HG03571 (cell line): ENCODE results near the gene FRMD1.

Source experiments
- ATAC-seq: cut with Tn5 transposase; IDR thresholded peaks from one replicate; pipeline ENCODE4 v1.9.1; 2021; ENCODE audit not compliant: unreplicated experiment

FRMD1 gene

GRCh38 chr6:168045706-168046620, 33.0 kb downstream of the FRMD1 start:
- no peak for ATAC-seq

- ATAC-seq = no peak
Measured at GRCh38 chr6:168045141-168045691, 33.8 kb downstream of the FRMD1 start.

DNA sequence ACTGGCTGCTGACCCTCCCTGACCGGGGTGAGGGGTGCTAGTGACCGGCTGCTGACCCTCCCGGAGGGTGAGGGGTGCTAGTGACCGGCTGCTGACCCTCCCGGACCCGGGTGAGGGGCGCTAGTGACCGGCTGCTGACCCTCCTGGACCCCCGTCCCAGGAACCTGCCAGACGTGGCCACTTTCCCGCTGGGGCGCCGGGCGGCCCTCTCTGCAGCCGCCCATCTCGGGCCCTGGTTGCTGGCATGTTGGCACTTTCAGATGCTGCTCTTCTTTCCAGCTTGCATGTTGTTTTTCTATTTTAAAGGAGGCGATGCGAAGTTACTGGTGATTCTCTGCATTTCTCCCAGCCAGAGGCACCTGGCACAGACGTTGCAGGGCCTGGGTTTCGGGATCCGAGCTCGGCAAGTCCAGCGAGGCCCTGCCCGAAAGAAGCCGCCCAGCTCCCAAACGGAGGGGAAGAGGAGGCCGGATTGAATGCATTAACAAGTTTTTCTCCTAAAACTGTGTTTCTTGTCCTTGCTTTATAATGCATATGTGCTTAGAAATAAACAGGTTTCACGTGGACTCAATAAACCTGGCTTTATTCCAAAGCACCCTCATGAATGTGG, 34.4 kb downstream of the FRMD1 start:
- ATAC-seq = no peak

GRCh38 chr6:168043848-168044415, 35.1 kb downstream of the FRMD1 start:
- ATAC-seq = no peak

- no peak for ATAC-seq
Measured at GRCh38 chr6:168043193-168043847, 35.7 kb downstream of the FRMD1 start.

DNA sequence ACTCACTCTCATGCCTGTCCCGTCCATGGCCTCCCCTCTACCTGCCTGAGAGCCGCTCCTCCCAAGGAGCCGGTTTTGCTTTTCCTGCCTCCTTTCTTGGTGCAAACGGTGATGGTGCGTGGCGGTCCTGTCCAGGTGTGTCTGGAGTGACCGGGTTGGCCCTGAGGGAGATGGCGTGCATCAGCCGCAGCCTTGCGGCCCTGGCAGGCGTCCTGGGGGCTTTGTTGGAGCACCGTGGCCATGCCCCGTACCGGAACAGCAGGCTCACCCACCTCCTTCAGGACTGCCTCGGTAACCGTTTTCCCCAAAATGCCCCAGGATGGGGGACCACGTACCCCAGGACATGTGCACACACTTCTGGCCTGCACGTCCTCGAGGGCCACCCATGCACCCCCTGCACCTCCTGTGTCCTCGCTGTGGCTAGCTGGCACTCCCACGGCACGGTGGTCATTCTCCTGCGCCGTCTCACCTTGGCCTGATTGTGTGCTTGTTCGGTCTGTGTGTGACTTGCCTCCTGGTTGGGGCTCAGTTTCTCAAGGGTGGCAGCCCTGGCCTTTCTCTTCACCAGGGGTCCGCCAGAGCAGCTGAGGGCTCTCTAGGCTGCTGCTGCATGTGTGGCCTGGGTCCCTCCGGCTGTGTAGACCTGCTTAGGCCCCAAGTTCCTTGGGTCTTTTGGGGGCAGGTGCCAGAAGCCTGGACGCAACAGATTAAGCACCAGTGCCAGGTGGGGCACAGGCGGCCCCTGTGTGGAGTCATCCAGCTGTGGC, 36.4 kb downstream of the FRMD1 start:
- ATAC-seq = no peak

DNA sequence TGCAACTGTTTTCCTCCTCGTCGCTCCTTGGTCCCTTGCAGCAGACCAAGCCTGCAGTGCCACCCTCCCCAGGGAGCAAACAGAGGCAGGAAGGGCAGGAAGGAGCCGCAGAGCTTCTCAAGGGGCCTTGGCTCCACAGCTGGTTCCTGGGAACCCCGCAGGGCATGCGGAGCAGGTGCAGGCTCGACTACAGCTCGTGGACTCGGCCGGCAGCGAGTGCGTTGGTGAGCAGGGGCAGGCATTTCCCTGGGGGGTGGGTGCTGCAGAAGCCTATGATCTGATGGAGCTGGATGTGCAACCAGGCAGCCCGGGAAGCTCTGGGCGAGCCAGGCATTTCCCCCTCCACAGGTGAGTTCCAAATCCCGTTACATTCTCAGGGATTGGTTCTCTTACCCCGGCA, 37.1 kb downstream of the FRMD1 start:
- ATAC-seq = no peak

GRCh38 chr6:168040856-168041496, 38.0 kb downstream of the FRMD1 start:
- no peak for ATAC-seq

DNA sequence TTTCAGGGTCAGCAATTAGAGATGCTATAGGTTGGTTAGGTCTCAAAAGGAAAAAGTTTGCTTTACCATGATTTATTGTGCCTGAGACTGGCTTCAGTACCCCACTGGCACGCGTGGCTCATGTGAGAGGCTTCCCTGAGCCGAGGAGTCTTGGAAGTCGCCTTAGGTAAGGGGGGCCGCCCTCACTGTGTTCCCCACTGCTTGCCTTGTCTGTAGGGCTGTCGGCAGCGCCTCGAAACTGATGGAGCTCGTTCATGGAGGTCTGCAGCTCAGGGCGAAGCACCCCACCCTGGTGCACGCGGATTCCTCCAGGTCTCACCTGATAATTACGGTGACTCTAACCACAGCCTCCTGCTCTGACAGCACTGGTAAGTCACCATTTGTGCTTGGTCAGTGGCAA, 39.2 kb downstream of the FRMD1 start:
- ATAC-seq = no peak

DNA sequence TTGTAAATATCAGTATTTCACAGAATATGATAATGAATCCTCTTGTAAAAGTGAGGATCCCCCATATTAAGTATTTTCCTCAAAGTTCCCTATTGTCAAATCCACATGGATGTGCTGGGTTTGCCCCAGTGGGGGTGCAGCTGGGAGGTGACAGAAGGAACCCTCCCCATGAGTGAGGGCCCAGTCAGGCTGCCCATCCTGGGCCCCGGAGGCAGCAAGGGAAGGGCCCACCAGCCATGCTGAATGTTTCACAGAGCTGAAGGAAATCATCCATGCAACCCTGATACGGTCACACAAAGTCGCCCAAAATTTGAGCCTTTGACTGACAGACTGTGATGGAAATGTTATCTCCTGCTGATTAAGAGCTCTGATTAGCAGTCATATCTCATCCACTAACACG, 39.7 kb downstream of the FRMD1 start:
- ATAC-seq = no peak

- ATAC-seq = no peak
Measured at GRCh38 chr6:168038576-168039140, 40.4 kb downstream of the FRMD1 start.

DNA sequence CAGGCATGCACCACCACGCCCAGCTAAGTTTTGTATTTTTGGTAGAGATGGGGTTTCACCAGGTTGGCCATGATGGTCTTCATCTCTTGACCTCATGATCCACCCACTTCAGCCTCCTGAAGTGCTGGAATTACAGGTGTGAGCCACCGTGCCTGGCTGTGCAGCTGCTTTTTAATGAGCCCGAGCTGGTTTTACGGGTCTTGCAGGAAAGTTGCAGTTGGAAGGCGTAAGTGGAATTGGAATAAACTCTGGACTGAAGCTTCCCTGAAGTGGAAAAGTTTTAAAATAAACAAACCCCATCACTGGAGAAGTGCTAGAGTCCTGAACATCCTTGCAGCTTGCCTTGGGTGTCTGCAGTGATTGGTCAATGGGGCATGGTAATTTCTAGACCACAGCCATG, 41.2 kb downstream of the FRMD1 start:
- ATAC-seq = no peak

GRCh38 chr6:168037242-168037641, 41.8 kb downstream of the FRMD1 start:
- no peak for ATAC-seq

DNA sequence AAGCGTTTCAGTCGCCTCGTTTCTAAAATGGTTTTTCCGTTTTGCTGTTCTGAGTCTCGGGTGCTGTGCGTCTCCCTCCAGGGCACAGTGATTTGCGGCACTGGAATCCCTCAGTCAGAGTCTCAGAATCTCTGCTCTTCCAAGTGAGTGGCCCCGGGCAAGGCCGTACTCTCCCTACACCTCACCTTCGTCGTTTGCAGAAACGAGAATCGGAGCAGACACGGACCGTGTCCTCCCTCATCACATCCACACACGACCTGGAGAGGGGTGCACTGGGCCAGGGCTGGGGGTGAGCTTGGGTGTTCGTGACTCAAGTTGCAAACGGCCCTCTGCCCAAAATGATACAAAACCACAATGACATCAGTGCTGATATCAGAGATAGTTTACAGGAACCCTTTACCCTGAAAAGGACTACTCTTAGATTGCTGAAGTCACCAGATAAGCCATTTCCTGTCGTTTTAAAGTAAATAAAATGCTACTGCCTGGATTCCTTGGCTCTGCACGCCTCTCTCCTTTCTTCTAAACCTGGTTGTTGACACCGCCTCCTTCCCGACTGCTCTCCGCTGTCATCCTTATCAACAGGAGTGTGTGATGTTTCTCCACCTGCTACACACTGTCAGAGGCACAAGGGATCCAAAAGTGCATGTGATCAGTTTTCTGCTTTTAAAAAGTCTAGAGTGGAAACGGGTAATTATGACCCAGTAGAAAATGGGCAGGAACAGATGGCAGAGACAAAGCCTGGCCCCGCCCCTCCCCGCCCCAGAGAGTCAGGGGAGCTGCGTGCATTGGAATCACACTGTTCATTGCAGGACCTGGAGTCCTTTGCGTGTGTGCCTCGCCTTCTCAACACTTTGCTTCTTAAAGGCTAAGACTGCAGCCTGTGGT, 43.1 kb downstream of the FRMD1 start:
- no peak for ATAC-seq

DNA sequence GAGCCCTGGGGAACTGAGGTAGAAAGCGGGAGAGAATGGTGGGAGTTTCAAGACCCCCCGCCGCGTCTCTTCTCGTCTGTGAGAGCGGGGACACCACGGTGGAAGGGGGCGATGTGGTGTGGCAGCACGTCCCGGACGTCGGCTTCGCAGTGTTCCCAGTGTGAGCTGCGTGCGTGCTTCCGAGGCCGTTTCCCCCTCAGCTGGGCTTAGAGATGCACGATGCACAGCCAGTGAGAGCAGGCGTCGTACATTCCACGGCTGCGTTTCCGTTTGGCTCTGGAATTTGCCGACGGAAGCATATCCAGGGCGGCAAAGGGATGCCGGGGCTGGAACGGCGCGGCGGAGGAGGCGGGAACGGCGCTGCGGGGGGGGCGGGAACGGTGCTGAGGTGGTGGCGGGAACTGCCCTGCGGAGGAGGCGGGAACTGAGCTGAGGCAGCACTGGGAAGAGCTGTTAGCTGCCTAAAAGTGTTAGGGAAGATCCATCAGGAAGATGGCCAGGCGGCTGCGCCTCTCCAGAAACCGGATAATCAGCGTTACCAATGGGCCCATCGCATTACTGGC, 43.8 kb downstream of the FRMD1 start:
- ATAC-seq = no peak

DNA sequence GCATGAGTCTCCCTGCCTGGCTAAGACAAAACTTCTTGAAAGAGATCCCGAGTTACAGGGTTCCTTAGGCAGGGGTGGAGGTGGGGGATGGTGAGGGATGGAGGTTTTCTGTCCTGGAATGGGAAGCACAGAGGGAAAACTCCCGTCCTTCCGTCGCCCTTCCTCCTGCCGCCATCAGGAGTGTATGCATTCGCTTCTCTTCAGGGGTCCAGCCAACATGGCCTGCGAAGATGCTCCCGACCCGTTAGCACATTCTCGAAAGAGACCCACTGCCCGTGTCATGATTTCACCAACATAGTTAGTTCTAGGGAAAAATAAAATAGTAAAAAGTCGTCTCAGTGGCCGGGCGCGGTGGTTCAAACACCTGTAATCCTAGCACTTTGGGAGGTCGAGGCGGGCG, 44.5 kb downstream of the FRMD1 start:
- no peak for ATAC-seq

DNA sequence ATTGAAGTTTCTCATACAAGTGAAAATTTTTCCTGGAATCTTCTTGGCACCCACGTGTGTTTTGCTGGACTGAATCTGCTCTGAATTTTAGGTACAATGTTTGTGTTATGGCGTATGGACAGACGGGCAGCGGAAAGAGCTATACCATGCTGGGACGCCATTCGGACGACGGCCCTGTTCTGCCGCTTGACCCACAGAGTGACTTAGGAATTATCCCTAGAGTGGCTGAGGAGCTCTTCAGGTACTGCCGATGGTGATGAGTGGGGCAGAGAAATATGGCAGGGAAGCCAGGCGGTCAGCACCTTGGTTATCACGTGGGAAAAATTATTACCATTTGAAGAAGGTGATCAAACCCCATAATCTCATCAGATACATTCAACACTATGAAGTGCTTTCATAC, 45.2 kb downstream of the FRMD1 start:
- ATAC-seq = no peak

GRCh38 chr6:168032005-168032760, 46.8 kb downstream of the FRMD1 start:
- no peak for ATAC-seq
